ENCODE measurements around the gene ZNF132.
"Not testable (repeated sequence)": the region's sequence is repeated elsewhere in the genome, so short reads cannot be mapped to it uniquely, and the experiment has no call there.

ZNF132 gene

GRCh38 chr19:58466760-58467589, 27.0 kb upstream of the ZNF132 start, which contains the start of gene ZNF324:
TSS of gene ZNF324 (plus strand) at chr19:58467080. CDS start at chr19:58469186, 2,106 bp downstream.
- DNase-seq = peak; percentile 93 to 96

GRCh38 chr19:58466089-58466759, 26.3 kb upstream of the ZNF132 start:
- DNase-seq = peak in 1 of 2 experiments; percentile 27

- DNase-seq = no peak
Observed at GRCh38 chr19:58460039-58460438, 20.1 kb upstream of the ZNF132 start.

GRCh38 chr19:58456111-58456510, 16.2 kb upstream of the ZNF132 start:
- no peak for DNase-seq

GRCh38 chr19:58455306-58455705, 15.4 kb upstream of the ZNF132 start:
- no peak for DNase-seq

GRCh38 chr19:58453743-58454142, 13.8 kb upstream of the ZNF132 start:
- no peak for DNase-seq

- DNase-seq = peak; percentile 96
Observed at GRCh38 chr19:58451358-58452101, 11.6 kb upstream of the ZNF132 start, which contains the start of gene ZNF324B. TSS of gene ZNF324B (plus strand) at chr19:58451622. CDS start at chr19:58453702, 2,080 bp downstream.

GRCh38 chr19:58450856-58451357, 11.0 kb upstream of the ZNF132 start:
- no peak for DNase-seq

- not testable (repeated sequence) for DNase-seq
Observed at GRCh38 chr19:58449980-58450379, 10.0 kb upstream of the ZNF132 start.

GRCh38 chr19:58448860-58449259, 8.9 kb upstream of the ZNF132 start:
- DNase-seq = not testable (repeated sequence)

GRCh38 chr19:58442986-58443385, 3.0 kb upstream of the ZNF132 start:
- not testable (repeated sequence) for DNase-seq

- DNase-seq = no peak
Observed at GRCh38 chr19:58440556-58440955, 603 bp upstream of the ZNF132 start.

- DNase-seq = no peak
Observed at GRCh38 chr19:58434217-58434616, 5.7 kb downstream of the ZNF132 start.

- DNase-seq = no peak
Observed at GRCh38 chr19:58429745-58430144, 10.2 kb downstream of the ZNF132 start.

GRCh38 chr19:58428617-58429016, 11.3 kb downstream of the ZNF132 start:
- DNase-seq = no peak

- no peak for DNase-seq
Observed at GRCh38 chr19:58417071-58417470, 22.9 kb downstream of the ZNF132 start.

GRCh38 chr19:58416604-58417003, 23.3 kb downstream of the ZNF132 start:
- no peak for DNase-seq

- DNase-seq = peak; percentile 67 to 72
Observed at GRCh38 chr19:58409010-58409790, 30.8 kb downstream of the ZNF132 start.

GRCh38 chr19:58408152-58409009, 31.6 kb downstream of the ZNF132 start, which contains the start of gene ZNF584:
TSS of gene ZNF584 (plus strand) at chr19:58408649. CDS start at chr19:58409148, 499 bp downstream.
- peak; percentile 98 for DNase-seq

- no peak for DNase-seq
Observed at GRCh38 chr19:58407658-58408151, 32.2 kb downstream of the ZNF132 start.

Measured in Kasumi-1 (cell line).